ENCODE measurements around the gene DDX4. TPM values are rescaled to one million over a fixed set of nuclear protein-coding genes. Genes with fewer than 3 reads are reported as not detected.

DDX4 gene
- total RNA-seq, 4 donors from 2014 or later: not detected

DNA sequence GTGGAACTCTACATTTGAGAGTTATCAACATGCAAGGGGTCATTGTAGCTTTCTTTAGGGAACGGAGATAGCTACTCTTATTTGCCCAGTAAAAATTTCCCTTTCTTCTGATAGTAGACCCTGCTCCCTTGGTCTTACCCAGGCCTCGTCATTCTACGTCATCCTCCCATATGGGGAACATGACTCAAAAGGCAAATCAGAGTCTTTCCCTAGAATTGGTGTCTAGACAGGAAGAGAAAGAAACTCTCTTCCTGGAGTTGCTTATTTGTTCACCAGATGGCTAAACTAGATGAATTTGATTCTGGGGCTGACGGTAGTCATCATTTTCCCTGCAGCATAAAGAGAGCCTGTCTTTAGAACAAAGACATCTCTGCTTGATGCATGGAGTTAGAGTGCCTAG lies 13.6 kb upstream of the DDX4 start:
- ATAC-seq (ENCODE audit: low FRiP score) (no peak), DNase-seq (ENCODE audit: low spot score) (no peak)
- TF ChIP-seq, protein P1, sequence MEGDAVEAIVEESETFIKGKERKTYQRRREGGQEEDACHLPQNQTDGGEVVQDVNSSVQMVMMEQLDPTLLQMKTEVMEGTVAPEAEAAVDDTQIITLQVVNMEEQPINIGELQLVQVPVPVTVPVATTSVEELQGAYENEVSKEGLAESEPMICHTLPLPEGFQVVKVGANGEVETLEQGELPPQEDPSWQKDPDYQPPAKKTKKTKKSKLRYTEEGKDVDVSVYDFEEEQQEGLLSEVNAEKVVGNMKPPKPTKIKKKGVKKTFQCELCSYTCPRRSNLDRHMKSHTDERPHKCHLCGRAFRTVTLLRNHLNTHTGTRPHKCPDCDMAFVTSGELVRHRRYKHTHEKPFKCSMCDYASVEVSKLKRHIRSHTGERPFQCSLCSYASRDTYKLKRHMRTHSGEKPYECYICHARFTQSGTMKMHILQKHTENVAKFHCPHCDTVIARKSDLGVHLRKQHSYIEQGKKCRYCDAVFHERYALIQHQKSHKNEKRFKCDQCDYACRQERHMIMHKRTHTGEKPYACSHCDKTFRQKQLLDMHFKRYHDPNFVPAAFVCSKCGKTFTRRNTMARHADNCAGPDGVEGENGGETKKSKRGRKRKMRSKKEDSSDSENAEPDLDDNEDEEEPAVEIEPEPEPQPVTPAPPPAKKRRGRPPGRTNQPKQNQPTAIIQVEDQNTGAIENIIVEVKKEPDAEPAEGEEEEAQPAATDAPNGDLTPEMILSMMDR (IDR thresholded peaks at IDR 0.05): no peak

DNA sequence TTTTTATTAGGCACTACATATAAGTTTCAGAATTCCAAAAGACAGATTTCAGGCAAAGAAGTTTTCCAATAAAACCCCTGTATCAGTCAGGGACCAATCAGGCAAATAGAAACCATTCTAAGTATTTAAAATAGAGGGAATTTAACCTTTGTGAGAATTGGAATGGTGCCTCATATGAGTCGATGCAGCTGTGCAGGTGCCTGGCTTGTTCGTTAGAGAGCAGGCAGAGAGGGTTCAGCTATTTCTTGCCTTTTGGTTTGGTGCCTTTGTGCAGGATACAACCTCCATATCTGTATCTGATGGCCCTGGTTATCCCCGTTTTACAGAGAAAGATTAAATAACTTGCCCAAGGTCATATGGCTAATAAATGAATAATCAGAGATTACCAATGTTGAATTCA lies 6.0 kb upstream of the DDX4 start:
- TF ChIP-seq, protein P1 (IDR thresholded peaks at IDR 0.05): no peak
- DNase-seq (ENCODE audit: low spot score): no peak
- ATAC-seq (ENCODE audit: low FRiP score): no peak

DNA sequence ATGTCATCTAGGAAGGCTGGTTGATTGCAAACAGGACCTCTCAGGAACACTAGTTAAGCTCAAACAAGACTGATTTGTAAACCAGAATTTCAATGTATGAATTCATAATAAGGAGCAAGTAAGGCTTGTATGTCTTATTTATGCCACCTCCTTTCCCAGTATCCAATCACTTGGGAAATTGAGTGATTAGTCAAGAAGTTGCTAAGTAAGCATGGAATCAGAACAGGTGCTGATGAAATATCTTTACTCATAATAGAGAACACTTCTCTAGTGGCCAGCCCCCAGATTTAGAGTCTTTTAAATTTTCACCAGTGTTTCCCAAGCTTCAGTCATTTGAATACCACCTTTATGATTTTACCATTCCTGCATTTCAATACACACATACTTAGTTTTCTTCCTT lies 5.3 kb upstream of the DDX4 start:
- ATAC-seq (ENCODE audit: low FRiP score): no peak
- DNase-seq (ENCODE audit: low spot score): no peak
- TF ChIP-seq, protein P1 (IDR thresholded peaks at IDR 0.05): no peak

DNA sequence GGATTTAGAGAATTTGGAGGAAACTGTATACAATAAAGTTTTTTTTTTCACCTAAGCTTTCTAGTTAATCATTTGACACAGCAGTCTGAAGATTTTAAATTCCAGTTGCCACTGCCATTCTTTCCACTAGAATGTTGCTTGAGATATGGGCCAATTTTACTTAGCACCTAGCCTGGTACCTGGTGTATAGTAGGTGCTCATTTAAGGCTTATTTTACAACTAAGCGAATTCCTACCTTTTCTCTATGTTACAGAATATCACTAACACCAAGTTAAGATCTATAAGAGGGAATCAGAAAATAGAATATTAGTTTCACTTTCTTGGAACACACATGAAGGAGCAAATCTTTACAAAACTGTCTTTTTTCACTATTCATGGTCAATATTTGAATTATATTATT lies 3.2 kb upstream of the DDX4 start:
- DNase-seq (ENCODE audit: low spot score) (no peak), ATAC-seq (ENCODE audit: low FRiP score) (no peak)
- TF ChIP-seq, protein P1 (IDR thresholded peaks at IDR 0.05): no peak

DNA sequence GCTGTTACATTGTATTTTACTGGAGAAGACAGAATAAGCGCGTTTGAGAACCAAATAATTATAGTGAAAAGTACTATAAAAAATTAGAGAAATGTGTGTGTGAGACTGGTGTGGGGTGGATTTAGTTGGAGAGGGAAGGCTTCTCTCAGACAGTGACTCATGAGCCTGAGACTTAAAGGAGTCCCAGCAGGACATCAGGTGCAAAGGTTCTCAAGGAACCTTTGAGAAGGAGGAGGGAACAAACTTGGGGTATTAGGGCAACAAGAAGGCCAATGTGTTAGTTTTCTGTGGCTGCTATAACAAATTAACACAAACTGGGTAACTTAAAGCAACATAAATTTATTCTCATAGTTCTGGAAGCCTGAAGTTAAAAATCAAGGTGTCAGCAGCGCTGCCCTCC lies 4.9 kb downstream of the DDX4 start:
- ATAC-seq (ENCODE audit: low FRiP score) (no peak), DNase-seq (ENCODE audit: low spot score) (no peak)
- TF ChIP-seq, protein P1 (IDR thresholded peaks at IDR 0.05): no peak

DNA sequence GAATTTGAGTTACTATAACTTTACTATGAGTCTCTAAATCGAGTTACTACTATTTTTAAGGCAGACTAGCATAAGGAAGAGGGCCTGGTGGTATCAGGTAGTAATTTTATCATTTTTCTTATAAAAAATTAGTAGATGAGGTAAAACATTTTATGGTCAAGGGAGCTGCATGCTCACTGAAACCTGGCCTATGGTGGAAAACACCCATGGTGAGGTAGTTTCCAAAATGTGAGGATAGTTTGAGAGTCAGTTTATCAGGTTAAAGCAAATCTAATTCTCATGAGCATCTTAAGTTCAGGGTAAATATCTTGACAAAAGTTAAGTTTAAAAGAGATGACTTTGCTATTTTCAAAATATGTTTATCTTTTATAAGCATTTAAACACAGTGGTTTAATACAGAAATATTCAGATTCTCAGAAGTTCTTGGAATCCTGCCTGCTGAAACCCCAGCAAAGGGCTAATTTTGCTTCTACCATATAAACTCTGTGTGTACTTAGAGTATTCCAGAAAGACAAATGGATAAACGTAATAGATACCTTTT lies 10.0 kb downstream of the DDX4 start:
- TF ChIP-seq, protein P1 (IDR thresholded peaks at IDR 0.05): no peak
- DNase-seq (ENCODE audit: low spot score) (no peak), ATAC-seq (ENCODE audit: low FRiP score) (no peak)

DNA sequence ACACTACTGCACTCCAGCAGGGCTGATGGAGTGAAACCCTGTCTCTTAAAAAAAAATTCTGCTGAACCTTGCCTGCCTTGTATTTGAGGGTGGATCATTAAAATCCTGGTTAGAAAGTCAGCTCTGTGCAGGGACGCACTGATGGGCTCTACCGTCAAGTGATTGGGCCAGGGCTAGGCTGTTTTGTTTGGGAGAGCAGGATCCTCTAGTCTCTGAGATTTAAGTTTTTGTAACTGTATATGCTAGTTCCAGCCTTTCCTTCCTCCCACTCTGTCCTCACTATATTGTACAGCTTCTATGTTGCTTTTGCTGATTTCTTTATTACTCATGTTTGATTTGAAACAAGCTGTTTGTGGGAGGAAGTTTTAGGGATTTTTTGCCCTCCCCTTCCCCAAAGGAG lies 11.5 kb downstream of the DDX4 start:
- no peak for ATAC-seq (ENCODE audit: low FRiP score)
- TF ChIP-seq, protein P1 (IDR thresholded peaks at IDR 0.05): no peak
- DNase-seq (ENCODE audit: low spot score): no peak
